Thyroid gland (tissue), 4 donors: ENCODE measurements around the gene GRM1.

ENCODE experiments used
- POLR2A ChIP-seq, 2 donors: fragments of 450-650 bp; IDR thresholded peaks; one replicate each; pipeline ENCODE4 v1.6.1; 2017; ENCODE audit warnings: antibody characterized with exemption in 2 of 2, mild to moderate bottlenecking in 2 of 2, moderate library complexity in 1 of 2
- TF ChIP-seq, protein P1 (sequence below), 6 experiments: fragments of 200-600 bp in 3 of 6; fragments of 450-650 bp in 3 of 6; sonication (generic) in 3 of 6; IDR thresholded peaks; one replicate each; pipeline ENCODE4 v1.5.1; 2016 to 2019; ENCODE audit warnings: antibody characterized with exemption in 6 of 6, mild to moderate bottlenecking in 2 of 6, inconsistent platforms in 1 of 6, moderate library complexity in 1 of 6

GRCh38 chr6:146420255-146420654 is 391.4 kb downstream of the GRM1 start:
- TF ChIP-seq POLR2A (IDR thresholded peaks at IDR 0.05) = no peak
- TF ChIP-seq, protein P1, sequence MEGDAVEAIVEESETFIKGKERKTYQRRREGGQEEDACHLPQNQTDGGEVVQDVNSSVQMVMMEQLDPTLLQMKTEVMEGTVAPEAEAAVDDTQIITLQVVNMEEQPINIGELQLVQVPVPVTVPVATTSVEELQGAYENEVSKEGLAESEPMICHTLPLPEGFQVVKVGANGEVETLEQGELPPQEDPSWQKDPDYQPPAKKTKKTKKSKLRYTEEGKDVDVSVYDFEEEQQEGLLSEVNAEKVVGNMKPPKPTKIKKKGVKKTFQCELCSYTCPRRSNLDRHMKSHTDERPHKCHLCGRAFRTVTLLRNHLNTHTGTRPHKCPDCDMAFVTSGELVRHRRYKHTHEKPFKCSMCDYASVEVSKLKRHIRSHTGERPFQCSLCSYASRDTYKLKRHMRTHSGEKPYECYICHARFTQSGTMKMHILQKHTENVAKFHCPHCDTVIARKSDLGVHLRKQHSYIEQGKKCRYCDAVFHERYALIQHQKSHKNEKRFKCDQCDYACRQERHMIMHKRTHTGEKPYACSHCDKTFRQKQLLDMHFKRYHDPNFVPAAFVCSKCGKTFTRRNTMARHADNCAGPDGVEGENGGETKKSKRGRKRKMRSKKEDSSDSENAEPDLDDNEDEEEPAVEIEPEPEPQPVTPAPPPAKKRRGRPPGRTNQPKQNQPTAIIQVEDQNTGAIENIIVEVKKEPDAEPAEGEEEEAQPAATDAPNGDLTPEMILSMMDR (IDR thresholded peaks at IDR 0.05) = no peak
